ENCODE results near the gene CPXM2.

GRCh38 chr10:123774132-123774742 lies 117.4 kb downstream of the CPXM2 start:
- TF ChIP-seq CTCF (IDR thresholded peaks at IDR 0.05) = no peak
- TF ChIP-seq POLR2A (IDR thresholded peaks at IDR 0.05) = no peak
